GM18505 (cell line): ENCODE results near the gene ETDA.
"Not testable (repeated sequence)": the region's sequence is repeated elsewhere in the genome, so short reads cannot be mapped to it uniquely, and the experiment has no call there.

ENCODE experiments used
- ATAC-seq: cut with Tn5 transposase; IDR thresholded peaks from one replicate; pipeline ENCODE4 v1.9.1; 2021; ENCODE audit not compliant: unreplicated experiment
- POLR2A ChIP-seq: IDR thresholded peaks from 4 replicates; pipeline ENCODE4 v1.6.1; 2011; ENCODE audit warnings: borderline replicate concordance; ENCODE audit not compliant: insufficient read depth, insufficient read length; ENCODE audit errors: extremely low read depth

The ETDA gene

GRCh38 chrX:135252011-135252518 lies at the start of gene ETDA:
TSS of gene ETDA (plus strand) at chrX:135252061. CDS start at chrX:135253277, 1,216 bp downstream.
- ATAC-seq: not testable (repeated sequence)

GRCh38 chrX:135206427-135206826 lies 45.4 kb upstream of the ETDA start:
- not testable (repeated sequence) for ATAC-seq

GRCh38 chrX:135213200-135213844 lies 38.5 kb upstream of the ETDA start:
- TF ChIP-seq POLR2A: no peak
- no peak for ATAC-seq

GRCh38 chrX:135245989-135246388 lies 5.9 kb upstream of the ETDA start:
- not testable (repeated sequence) for ATAC-seq

GRCh38 chrX:135256087-135256684 lies 4.3 kb downstream of the ETDA start:
- not testable (repeated sequence) for ATAC-seq

- TF ChIP-seq POLR2A: no peak
- no peak for ATAC-seq
These were observed 5.1 kb downstream of the ETDA start for GRCh38 chrX:135256923-135257322.

GRCh38 chrX:135257469-135257868 lies 5.6 kb downstream of the ETDA start:
- no peak for TF ChIP-seq POLR2A
- no peak for ATAC-seq

- ATAC-seq: not testable (repeated sequence)
These were observed 9.1 kb downstream of the ETDA start for GRCh38 chrX:135260976-135261375.

- ATAC-seq: not testable (repeated sequence)
These were observed 11.5 kb downstream of the ETDA start for GRCh38 chrX:135263376-135263775.

GRCh38 chrX:135264206-135264605 lies 12.3 kb downstream of the ETDA start:
- no peak for ATAC-seq

GRCh38 chrX:135273162-135273561 lies 21.3 kb downstream of the ETDA start:
- ATAC-seq: no peak
- TF ChIP-seq POLR2A: no peak

More at GRCh38 chrX:135264206-135264605, 12.3 kb downstream of the ETDA start:
- TF ChIP-seq POLR2A: no peak

- no peak for TF ChIP-seq POLR2A
These were observed 24.1 kb downstream of the ETDA start for GRCh38 chrX:135275973-135276372.

GRCh38 chrX:135287266-135287823 lies 35.5 kb downstream of the ETDA start:
- no peak for TF ChIP-seq POLR2A
- no peak for ATAC-seq

More at GRCh38 chrX:135275973-135276372, 24.1 kb downstream of the ETDA start:
- ATAC-seq: no peak

GRCh38 chrX:135295238-135295943 lies 43.5 kb downstream of the ETDA start:
- TF ChIP-seq POLR2A: no peak
- peak; percentile 99 for ATAC-seq

- ATAC-seq: peak; percentile 47
- no peak for TF ChIP-seq POLR2A
These were observed 44.1 kb downstream of the ETDA start for GRCh38 chrX:135295944-135296305.
